IPS-20b (cell line): Measurements from ENCODE around the gene ZNF175.

Experiments
- H3K27ac ChIP-seq: one replicate; pipeline ENCODE4 v1.5.1; 2013; ENCODE audit warnings: low read length
- H3K27me3 ChIP-seq: 2 replicates; pipeline ENCODE4 v1.6.1; 2013; ENCODE audit warnings: mild to moderate bottlenecking, low read length, inconsistent platforms; ENCODE audit not compliant: insufficient read depth
- H3K36me3 ChIP-seq: 2 replicates; pipeline ENCODE4 v1.6.1; 2013; ENCODE audit warnings: low read depth, mild to moderate bottlenecking, inconsistent platforms, low read length, moderate library complexity; ENCODE audit not compliant: insufficient read depth
- H3K4me1 ChIP-seq: 2 replicates; pipeline ENCODE4 v1.6.1; 2013; ENCODE audit warnings: mild to moderate bottlenecking, control low read depth, inconsistent platforms, low read length, moderate library complexity; ENCODE audit not compliant: insufficient read depth
- H3K4me3 ChIP-seq: 2 replicates; pipeline ENCODE4 v1.5.1; 2013; ENCODE audit warnings: mild to moderate bottlenecking, low read length, inconsistent platforms
- H3K9ac ChIP-seq: 2 replicates; pipeline ENCODE4 v1.6.1; 2013; ENCODE audit warnings: low read depth, mild to moderate bottlenecking, inconsistent platforms, low read length, moderate library complexity
- H3K9me3 ChIP-seq: 2 replicates; pipeline ENCODE4 v1.6.1; 2013; ENCODE audit warnings: mild to moderate bottlenecking, low read depth, low read length, inconsistent platforms; ENCODE audit not compliant: insufficient read depth

The ZNF175 gene

DNA sequence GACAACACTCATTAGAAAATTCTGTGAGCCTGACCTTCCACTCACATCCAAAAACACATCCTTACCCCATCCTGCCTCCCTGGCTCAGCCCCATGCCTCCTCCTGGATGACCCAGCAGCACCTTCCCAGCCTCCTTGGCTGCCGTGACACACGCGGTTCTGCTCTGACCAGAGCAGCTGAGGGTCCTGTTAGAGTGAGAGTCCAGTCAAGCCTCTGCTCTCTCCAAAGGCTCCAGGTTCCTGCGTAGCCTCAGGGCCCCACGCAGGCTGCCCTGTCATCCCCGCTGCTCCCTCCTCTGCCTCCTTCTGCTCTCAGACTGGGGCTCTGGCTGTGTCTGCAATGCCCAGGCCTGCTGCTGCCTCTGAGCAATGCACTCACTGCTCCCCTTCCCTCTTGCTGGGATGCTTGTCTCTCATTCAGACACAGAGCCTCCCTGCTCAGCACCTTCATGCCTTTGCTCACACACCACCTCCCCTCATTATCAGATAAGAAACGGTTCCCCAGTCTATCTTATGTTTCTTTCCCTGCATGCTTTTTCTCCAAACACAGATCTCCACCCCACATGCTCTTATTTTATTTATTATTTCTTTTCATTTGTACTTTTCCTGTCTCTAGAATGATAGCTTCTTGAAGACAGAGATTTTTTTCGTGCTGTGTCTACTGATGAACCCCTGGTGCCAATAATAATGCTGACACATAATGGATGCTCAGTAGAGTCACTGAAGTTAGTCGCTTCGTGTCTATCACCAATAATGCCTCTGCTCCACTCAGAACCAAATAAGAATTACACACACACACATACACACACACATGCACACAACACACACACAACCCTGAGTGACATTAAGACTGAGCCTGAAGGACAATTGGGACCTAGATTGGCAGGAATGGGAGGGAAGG lies 29.4 kb upstream of the ZNF175 start:
- H3K4me3 ChIP-seq: no peak overlapping the region
- no peaks in the 10 kb centered on the region for H3K27me3 ChIP-seq
- no peaks in the 10 kb centered on the region for H3K4me1 ChIP-seq
- H3K36me3 ChIP-seq: no peaks in the 10 kb centered on the region
- H3K27ac ChIP-seq: no peak overlapping the region
- H3K9ac ChIP-seq: no peak overlapping the region
- peaks cover 23% of the 10 kb centered on the region for H3K9me3 ChIP-seq

DNA sequence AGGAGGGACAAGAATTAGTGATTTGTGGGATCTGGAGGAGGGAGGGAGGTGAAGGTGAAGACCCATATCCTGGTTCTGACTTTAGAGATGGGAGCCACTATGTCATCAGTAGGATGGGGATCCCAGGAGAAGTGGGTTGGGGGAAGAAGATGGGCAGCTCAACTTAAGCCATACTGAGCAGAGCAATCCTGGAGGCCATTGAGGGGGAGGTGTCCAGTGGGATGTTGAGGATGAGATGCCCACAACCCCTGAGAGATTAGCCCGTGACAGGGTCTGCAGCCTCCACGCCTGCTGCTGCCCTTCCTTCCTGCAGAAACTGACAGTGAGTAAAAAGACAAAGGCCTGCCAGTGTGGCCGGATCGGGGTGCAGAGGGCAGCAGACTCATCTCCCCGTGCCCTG lies 28.4 kb upstream of the ZNF175 start:
- Histone ChIP-seq H3K27ac (no peak overlapping the region), H3K9me3 (peaks cover 31% of the 10 kb centered on the region), H3K4me3 (no peak overlapping the region), H3K27me3 (no peaks in the 10 kb centered on the region; the same call in 1 of the 2 replicates), H3K9ac (no peak overlapping the region), H3K36me3 (no peaks in the 10 kb centered on the region), H3K4me1 (no peaks in the 10 kb centered on the region)

DNA sequence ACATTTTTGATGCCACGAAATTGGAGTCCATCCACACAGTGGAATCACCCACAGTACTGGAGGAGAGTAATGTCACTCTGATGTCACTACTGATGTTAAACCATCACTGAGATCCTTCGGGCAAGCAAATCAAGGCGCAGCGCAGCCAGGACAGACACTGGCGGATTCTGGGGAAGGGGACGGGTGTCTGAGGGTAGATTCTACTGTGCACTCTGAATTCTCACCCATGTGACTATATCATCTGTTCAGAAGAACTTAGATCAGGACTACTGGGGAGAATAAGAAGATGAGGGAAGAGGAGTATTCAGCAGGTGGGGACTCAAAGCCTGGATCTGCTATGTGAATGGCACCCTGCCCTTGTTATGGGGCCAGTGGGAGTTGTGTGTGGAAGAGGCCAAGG lies 27.0 kb upstream of the ZNF175 start:
- Histone ChIP-seq H3K4me1 (no peaks in the 10 kb centered on the region), H3K36me3 (no peaks in the 10 kb centered on the region), H3K9me3 (peaks cover 26% of the 10 kb centered on the region), H3K27ac (no peak overlapping the region), H3K9ac (no peak overlapping the region), H3K4me3 (no peak overlapping the region), H3K27me3 (no peaks in the 10 kb centered on the region; the same call in 1 of the 2 replicates)

DNA sequence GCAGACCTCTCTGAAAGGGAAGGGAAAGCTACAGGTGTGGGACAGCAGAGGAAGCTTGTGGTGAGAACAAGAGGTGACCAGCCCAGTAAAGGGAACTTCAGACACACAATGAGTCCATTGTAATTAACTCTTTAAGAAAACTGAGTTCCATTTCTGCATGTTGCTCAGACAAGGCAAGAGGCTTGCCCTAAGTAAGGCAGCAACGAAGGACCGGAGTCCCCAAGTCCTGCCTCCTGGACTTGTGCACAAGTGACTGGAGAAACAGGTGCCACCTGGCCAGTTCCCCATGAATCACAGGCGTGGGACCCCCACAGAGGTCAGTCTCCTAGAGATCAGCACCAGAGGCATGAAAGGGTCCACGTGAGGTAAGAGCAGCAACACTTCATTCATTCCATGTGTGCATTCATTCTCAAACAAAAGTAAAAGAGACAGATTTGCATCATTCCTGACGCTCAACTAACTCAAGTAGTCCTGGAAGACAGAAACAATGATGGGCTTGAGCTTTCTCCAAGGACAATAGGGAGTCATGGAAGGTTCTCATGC lies 24.9 kb upstream of the ZNF175 start:
- Histone ChIP-seq H3K9ac (no peak overlapping the region), H3K4me1 (no peaks in the 10 kb centered on the region), H3K36me3 (no peaks in the 10 kb centered on the region), H3K27me3 (no peaks in the 10 kb centered on the region; the same call in 1 of the 2 replicates), H3K27ac (no peak overlapping the region), H3K9me3 (peaks cover 32% of the 10 kb centered on the region), H3K4me3 (no peak overlapping the region)

DNA sequence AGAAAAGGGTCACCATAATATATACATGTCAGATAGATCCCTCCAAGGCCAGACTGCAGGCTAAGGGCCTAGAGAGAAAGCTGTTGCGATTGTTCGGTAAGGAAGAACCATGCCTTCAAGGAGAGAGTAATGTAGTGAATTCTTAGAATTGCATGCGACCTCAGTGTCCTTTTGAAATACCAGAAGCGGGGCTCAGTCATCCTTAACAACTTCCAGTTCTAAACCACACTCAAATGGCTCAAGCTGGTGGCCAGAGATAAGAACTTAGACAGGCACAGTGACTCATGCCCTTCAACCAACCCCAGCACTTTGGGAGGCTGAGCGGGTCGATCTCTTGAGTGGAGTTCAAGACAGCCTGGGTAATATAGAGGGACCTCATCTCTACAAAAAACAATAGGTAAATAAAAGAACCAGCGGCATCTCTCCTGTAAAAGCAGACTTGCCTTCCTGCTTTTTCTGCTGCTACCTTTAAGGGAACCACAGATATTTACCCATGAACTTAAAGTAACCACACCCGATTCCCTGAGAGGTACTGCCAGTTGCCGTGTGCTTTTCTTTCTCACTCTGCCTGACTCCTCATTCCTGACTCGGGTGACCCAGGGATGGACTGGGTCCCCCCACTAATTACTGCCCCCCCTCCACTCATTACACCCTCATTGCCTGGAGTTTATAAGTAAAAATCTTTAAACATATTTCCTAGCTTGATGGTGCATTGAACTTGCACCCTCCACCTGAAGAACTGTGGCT lies 24.3 kb upstream of the ZNF175 start:
- Histone ChIP-seq H3K9me3 (peaks cover 32% of the 10 kb centered on the region), H3K27ac (no peak overlapping the region), H3K27me3 (peaks cover 4% of the 10 kb centered on the region), H3K9ac (no peak overlapping the region), H3K36me3 (no peaks in the 10 kb centered on the region), H3K4me1 (no peaks in the 10 kb centered on the region), H3K4me3 (no peak overlapping the region)

DNA sequence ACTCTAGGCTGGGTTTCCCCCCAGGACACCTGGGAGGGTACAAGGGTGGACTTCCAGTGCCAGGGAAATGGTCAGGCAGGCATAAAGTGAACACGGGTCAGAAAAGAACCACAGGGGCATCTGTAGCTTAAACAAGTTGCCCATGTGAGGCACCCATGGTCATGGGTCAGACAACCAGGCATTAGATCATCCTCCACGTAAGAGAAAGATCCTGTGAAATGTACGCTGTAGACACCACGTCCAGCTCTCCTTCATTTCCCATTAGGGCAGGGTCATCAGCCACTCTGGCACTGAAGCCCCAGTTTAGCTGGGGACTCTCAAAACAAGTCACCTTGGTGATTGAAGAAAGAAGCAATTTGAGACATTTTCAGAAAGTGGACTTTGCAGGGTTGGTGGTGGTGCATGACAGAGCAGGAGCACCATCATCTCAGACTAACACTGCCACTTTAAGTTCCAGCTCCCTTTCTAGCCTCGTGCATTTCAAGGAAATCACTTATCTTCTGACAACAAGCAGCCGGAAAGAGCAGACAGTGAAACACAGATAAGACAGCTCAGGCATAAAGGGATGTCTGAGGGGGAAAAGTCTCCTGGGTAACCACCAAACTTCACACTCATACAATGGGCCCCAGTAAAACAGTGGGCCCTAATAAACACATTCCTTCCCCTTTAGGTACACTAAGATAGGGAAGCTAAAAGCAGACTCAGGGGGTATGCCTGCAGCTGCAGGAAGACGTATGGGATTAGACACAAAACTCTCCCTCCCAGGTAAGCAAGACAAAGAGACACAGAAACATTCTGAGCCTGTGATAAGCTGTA lies 23.5 kb upstream of the ZNF175 start:
- H3K36me3 ChIP-seq: no peaks in the 10 kb centered on the region
- H3K4me3 ChIP-seq: no peak overlapping the region
- no peaks in the 10 kb centered on the region for H3K4me1 ChIP-seq
- H3K27me3 ChIP-seq: peaks cover 7% of the 10 kb centered on the region
- H3K27ac ChIP-seq: no peak overlapping the region
- peaks cover 31% of the 10 kb centered on the region for H3K9me3 ChIP-seq
- no peak overlapping the region for H3K9ac ChIP-seq

DNA sequence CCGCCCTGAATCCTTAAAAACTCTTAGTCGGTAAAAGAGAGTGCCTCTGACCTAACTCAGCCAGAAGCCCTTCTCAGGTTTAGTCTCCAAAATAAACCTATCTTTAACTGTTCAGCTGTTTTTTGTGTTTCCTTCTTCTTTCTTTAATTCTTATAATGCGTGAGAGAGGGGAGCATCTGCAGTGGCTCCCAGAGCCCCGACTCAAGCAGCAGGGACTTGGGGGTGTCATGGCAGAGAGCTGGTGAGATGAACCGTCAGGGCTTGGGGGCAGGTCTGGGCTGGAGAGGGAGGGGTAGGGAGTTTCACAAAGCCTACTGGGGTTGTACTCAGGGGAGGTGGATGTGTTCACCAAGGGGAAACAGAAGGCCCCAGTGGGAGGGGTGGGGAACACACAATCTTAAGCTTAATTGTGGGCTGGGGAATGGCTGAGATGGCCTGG lies 22.9 kb upstream of the ZNF175 start:
- H3K4me3 ChIP-seq: no peak overlapping the region
- H3K27me3 ChIP-seq: peaks cover 7% of the 10 kb centered on the region
- H3K9me3 ChIP-seq: peaks cover 25% of the 10 kb centered on the region
- no peak overlapping the region for H3K27ac ChIP-seq
- no peaks in the 10 kb centered on the region for H3K4me1 ChIP-seq
- H3K9ac ChIP-seq: no peak overlapping the region
- H3K36me3 ChIP-seq: no peaks in the 10 kb centered on the region

DNA sequence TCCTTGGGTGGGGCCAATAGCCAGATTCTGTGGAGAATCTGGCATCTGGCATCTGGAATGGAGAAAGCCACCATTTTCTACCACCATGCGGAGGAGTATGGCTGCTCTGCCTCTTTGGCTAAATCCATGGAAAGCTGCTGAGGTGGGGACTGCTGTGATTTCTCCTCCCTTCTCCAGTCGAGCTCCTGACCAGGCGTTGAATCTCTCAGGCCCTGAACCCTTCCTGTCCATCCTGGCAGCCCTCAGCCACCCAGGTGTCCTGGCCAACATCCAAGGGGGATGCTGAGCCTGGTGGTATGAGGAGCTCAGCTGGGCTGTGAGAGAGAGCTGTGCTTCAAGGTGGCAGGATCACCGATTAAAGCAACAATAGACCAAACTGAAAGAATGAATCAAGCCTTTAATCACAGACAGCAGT lies 22.2 kb upstream of the ZNF175 start:
- no peak overlapping the region for H3K9ac ChIP-seq

DNA sequence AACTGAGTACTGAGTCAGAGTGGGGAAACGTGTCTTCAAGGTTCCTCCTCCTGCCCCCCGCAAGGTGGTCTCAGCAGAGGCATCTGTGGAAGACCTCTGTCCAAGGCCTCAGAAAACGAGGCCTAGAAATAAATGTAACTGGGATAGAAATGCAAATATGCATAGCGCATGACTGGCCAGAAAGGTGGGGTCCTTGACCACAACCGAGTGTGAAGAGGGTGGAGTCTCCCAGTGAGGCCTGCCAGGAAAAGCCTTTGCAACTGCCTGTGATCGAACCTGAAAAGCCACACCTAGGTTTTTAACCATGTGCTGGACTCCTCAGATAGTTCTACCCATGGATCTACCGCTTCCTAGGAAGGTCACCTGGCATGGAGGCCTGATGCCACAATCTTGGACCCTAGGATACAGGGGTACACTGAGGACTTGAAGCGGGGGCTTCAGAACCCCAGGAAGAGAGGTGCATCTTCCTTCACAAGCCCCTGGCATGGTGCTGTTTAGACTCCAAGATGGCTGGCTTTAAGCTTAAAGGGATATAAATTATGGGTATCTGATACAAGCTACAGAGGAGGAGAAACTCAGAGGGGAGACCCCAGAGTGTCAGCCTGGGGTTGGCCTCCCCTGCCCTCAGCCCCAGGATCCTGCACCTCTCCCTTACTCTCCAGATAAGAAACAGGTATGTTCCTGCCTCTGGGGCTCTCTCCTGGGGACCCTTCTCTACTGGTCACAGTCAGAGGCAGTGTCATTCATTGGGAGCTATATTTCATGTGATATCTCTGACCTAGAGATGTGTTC lies 21.4 kb upstream of the ZNF175 start:
- H3K4me1 ChIP-seq: no peaks in the 10 kb centered on the region
- no peak overlapping the region for H3K9ac ChIP-seq
- H3K36me3 ChIP-seq: no peaks in the 10 kb centered on the region
- no peak overlapping the region for H3K27ac ChIP-seq
- peaks cover 22% of the 10 kb centered on the region; the same call in 1 of the 2 replicates for H3K9me3 ChIP-seq
- H3K27me3 ChIP-seq: peaks cover 7% of the 10 kb centered on the region
- H3K4me3 ChIP-seq: no peak overlapping the region

More for the DNA sequence above, 22.2 kb upstream of the ZNF175 start:
- H3K9me3 ChIP-seq: peaks cover 24% of the 10 kb centered on the region; the same call in 1 of the 2 replicates
- H3K27ac ChIP-seq: no peak overlapping the region
- H3K36me3 ChIP-seq: no peaks in the 10 kb centered on the region
- no peak overlapping the region for H3K4me3 ChIP-seq
- H3K4me1 ChIP-seq: no peaks in the 10 kb centered on the region
- H3K27me3 ChIP-seq: peaks cover 7% of the 10 kb centered on the region

DNA sequence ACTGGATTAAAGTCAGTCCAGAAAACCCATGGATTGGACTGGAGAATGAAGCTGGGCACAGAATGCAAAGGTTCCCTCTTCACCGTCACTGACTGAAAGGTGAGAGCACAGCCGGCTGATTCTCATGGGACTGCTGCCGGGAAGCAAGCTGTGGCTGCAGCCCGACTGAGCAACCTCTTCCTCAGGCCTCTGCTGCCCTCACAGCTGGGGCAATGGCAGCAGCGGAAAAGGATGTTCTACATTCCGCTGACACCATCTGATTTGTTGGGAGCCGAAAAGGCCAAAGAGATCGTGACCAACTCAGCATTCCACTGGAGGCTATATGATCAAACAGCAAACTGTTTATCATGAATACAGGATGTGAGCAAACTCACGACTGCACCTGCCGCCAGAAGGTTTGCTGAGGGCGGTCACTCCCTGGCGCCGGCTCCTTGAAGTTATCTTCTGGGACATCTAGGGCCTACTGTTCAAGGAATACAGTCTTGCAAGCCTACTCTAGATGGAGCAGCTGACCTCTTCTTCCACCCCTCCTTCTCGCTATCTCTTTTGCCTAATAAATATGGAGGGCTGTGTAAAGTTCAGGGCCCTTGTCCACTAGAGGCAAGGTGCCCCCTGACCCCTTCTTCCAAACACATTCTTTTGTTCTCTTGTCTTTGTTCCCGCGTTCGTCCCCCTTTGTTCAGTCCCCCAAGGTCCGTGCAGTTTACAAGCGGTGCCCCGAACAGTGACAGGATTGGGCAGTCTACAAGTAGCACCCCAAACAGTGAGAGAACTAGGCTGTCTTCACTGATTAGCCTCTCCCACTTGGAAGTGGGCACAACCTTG lies 20.0 kb upstream of the ZNF175 start:
- H3K27ac ChIP-seq: no peak overlapping the region
- no peak overlapping the region for H3K4me3 ChIP-seq

More for the DNA sequence above, 20.0 kb upstream of the ZNF175 start:
- H3K27me3 ChIP-seq: peaks cover 7% of the 10 kb centered on the region
- H3K9ac ChIP-seq: no peak overlapping the region
- H3K4me1 ChIP-seq: no peaks in the 10 kb centered on the region
- peaks cover 16% of the 10 kb centered on the region; the same call in 1 of the 2 replicates for H3K9me3 ChIP-seq
- H3K36me3 ChIP-seq: no peaks in the 10 kb centered on the region
